HepG2 (cell line): ENCODE data around the gene OGFOD3.

ENCODE experiments used
- KDM2A ChIP-seq: sonication (generic); formaldehyde crosslinking; IDR thresholded peaks from 2 replicates; pipeline ENCODE4 v1.4.0; 2020; ENCODE audit warnings: low read depth, missing genetic modification reagents, borderline replicate concordance
- NKX3-1 ChIP-seq: sonication (generic); formaldehyde crosslinking; IDR thresholded peaks from 2 replicates; pipeline ENCODE4 v1.5.0; 2020; ENCODE audit warnings: missing genetic modification reagents
- SP2 ChIP-seq: sonication (generic); formaldehyde crosslinking; IDR thresholded peaks from 2 replicates; pipeline ENCODE4 v1.5.1; 2020; ENCODE audit warnings: mild to moderate bottlenecking, missing genetic modification reagents
- TF ChIP-seq, protein P1 (sequence below): sonication (generic); formaldehyde crosslinking; IDR thresholded peaks from 2 replicates; pipeline ENCODE4 v1.5.0; 2020; ENCODE audit warnings: mild to moderate bottlenecking, missing genetic modification reagents, moderate library complexity

DNA sequence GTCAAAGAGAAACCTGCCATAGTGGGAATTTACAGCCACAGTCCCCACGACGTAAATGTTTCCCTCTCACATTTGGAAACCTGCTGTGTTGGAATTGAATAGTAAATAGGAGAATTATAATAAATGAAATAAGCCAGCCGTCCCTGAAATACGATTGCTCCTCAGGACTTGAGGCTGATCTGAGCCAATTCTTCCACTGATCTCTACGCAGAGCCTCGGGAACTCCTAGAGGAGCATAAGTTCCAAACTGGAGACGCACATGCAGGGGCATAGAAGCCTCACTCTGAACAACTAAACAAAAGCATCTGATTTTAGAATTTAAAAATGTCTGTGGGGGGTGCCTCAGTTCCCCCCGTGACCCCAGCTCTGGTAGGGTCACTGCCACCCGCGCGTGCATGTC, 69.5 kb downstream of the OGFOD3 start:
- no peak for TF ChIP-seq SP2
- TF ChIP-seq, protein P1, sequence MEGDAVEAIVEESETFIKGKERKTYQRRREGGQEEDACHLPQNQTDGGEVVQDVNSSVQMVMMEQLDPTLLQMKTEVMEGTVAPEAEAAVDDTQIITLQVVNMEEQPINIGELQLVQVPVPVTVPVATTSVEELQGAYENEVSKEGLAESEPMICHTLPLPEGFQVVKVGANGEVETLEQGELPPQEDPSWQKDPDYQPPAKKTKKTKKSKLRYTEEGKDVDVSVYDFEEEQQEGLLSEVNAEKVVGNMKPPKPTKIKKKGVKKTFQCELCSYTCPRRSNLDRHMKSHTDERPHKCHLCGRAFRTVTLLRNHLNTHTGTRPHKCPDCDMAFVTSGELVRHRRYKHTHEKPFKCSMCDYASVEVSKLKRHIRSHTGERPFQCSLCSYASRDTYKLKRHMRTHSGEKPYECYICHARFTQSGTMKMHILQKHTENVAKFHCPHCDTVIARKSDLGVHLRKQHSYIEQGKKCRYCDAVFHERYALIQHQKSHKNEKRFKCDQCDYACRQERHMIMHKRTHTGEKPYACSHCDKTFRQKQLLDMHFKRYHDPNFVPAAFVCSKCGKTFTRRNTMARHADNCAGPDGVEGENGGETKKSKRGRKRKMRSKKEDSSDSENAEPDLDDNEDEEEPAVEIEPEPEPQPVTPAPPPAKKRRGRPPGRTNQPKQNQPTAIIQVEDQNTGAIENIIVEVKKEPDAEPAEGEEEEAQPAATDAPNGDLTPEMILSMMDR (CRISPR knock-in tag), result no peak
- no peak for TF ChIP-seq NKX3-1 (CRISPR knock-in tag)
- no peak for TF ChIP-seq KDM2A (CRISPR knock-in tag)
